Activated T-cell treated with anti-CD3 and anti-CD28 coated beads for 24 hours (primary cell): ENCODE measurements around the gene HSP90AA1.
A peak's percentile ranks its signal among the peaks of the same experiment; 100 is the strongest.
"Not testable (repeated sequence)": the region's sequence is repeated elsewhere in the genome, so short reads cannot be mapped to it uniquely, and the experiment has no call there.

Experiments
- DNase-seq: peaks from one replicate; pipeline ENCODE4 v3.0.0-alpha.2; 2020; ENCODE audit warnings: low read depth

Gene HSP90AA1

DNA sequence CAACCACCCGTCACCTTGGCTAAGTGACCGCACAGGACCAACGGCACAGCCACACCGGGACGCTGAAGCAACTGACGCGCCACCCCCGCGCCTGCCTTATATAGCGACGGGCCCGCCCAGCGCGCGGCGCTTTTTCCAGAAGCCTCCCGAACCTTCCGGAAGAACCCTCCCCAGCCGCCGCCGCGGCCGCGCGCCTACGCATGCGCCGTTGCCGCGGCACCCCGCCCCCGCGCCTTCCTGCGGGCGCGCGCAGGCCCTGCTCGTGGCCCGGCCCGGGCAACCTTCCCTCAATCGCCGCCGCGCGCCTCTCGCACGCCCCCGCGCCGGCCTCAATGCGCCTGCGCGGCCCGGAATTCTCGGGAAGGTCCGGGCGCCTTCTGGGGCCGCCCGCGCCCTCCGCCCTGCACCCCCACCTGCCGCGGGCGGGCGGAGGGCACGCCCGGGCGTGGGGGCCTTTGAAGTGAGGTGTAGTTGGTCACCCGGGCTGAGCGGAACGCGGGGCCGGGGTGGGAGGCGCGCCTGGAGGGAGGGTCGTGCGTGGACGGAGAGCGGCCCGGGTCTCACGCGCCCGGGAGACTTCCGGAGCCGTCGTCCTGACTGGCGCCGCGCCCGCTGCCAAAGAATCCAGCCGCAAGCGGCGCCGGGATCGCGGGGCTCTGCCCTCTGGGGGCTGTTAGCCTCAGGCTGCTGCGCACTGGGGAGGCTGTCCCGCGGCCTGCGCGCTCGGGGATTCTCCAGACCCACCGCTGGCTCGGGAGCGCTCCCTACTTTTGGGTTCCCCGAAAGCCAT, at the start of gene HSP90AA1:
Gene HSP90AA1, minus strand, starts transcription at position 73 of the 790 bp plus-strand sequence. CDS start 666 bp downstream, outside the sequence.
- peak; percentile 95 for DNase-seq

DNA sequence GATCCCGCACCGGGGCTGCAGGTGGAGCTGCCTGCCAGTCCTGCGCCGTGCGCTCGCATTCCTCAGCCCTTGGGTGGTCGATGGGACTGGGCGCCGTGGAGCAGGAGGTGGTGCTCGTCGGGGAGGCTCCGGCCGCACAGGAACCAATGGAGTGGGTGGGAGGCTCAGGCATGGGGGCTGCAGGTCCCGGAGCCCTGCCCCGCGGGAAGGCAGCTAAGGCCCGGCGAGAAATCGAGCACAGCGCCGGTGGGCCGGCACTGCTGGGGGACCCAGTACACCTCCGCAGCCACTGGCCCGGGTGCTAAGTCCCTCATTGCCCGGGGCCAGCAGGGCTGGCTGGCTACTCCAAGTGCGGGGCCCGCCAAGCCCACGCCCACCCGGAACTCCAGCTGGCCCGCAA, 48.6 kb upstream of the HSP90AA1 start:
- DNase-seq = not testable (repeated sequence)

DNA sequence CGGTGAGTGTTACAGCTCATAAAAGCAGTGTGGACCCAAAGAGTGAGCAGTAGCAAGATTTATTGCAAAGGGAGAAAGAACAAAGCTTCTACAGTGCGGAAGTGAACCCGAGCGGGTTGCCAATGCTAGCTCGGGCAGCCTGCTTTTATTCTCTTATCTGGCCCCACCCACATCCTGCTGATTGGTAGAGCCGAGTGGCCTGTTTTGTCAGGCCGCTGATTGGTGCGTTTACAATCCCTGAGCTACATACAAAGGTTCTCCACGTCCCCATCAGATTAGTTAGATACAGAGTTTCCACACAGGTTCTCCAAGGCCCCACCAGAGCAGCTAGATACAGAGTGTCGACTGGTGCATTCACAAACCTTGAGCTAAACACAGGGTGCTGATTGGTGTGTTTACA, 47.9 kb upstream of the HSP90AA1 start:
- DNase-seq = not testable (repeated sequence)

DNA sequence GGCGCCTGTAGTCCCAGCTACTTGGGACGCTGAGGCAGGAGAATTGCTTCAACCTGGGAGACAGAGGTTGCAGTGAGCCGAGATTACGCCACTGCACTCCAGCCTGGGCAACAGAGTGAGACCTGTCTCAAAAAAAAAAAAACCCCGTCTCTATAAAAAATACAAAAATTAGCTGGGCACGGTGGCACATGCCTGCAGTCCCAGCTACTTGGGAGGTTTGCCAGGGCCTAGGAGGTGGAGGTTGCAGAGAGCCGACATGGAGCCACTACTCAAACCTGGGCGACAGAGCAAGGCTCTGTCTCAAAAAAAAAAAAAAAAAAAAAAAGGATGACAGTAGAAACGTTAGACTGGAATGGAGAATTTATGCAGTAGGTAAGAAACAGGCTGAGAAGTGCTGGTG, 47.2 kb upstream of the HSP90AA1 start:
- not testable (repeated sequence) for DNase-seq

DNA sequence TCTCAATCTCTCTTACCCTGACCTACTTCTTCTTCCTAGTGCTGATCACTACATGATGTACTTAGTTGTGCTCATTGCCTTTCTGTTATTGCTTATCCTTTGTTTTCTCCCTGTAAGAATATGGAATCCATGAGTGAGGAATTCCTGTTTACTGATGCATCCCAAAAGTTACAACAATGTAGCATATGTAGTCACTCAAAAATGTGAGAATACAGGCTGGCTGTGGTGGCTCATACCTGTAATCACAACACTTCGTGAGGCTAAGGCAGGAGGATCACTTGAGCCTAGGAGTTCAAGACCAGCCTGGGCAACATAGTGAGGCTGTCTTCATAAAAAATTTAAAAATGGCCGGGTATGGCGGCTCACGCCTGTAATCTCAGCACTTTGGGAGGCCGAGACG, 44.9 kb upstream of the HSP90AA1 start:
- no peak for DNase-seq

DNA sequence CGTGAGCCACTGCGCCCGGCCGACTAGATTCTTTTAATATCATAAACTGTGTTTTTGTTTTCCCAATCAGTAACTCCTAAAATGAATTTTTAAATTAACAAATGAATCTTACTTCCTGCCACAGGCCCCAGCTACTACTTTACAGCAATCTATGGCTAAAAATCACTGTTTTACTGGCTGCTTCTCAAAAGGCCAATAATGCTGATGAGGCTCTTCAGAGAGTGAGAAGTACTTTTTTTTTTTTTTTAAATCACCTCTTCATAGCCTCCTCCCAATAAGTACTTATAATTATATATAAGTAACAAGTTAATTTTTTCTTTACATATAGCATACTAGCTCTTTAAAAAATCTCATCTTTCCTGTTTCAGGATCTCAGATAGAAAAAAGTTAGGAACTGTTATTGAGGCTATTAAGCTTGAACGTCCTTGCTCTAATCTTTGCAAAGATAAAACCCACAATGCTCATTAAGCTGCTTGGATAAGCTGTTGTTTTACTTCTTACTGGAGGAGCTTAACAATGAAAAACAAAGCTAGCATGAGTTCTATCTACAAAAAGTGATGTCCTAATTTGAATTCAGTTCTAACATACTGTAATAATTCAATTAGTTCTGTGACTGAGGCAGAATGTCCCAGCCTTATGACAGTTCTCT, 40.1 kb upstream of the HSP90AA1 start:
- DNase-seq = no peak

DNA sequence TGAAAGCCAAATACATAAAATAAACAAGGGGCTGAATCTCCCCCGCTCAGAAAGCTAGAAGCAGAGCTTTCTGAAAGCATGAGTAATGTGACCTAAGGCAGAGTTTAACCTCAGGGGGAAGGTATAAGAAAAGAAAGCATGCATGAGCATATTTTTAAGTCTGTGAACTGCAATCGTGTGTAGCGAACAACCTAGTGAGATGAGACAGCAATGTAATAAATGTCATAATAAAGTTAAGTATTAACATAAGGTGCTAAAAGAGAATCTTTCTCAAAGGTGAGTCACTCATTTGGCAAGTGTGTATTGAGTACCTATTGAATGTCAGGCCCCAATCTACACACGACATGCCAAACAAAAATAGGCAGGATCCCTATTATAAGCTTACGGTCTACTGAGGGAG, 38.7 kb upstream of the HSP90AA1 start:
- DNase-seq = no peak

DNA sequence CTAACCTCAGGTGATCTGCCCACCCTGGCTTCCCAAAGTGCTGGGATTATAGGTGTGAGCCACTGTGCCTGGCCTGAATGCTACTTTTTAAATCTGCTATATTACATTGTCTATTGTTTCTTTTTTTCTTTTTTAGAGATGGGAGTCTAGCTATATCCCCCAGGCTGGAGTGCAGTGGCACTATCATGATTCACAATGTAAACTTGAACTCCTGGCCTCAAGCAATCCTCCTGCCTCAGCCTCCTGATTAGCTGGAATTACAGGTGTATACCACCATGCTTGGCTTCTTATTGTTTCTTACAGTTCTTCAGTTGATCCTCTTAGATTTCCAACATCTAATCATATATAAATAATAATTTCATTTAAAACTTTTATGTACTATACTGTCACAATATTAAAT, 37.6 kb upstream of the HSP90AA1 start:
- no peak for DNase-seq

DNA sequence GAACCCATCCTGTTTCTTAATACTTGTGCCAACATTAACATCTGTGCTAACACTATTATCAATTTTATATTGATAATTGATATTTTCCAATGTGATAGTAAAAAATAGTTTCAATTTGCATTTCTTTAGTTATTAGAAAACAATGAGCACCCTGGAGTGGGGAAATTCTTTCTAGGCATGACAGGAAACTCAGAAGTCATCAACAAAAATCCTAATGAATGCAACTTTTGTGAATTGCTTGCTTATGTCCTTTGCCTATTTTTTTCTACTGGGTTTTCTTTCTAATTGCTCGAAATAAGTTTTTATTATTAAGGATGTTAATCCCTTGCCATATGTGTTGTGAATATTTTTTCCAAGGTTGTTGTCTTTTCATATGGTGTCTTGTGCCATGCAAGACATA, 34.7 kb upstream of the HSP90AA1 start:
- DNase-seq = no peak

DNA sequence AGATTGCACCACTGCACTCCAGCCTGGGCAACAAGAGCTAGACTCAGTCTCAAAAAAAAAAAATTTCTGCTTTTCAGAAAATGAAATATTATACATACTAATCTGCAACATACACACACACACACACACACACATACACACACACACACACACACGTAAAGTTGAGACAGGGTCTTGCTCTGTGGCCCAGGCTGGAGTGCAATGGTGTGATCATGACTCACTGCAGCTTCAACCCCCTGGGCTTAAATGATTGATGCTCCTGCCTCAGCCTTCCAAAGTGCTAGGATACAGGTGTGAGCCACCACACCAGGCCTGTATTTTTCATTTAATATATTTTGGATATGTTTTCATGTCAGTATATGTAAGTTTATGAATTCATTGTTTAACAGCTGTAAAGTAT, 34.0 kb upstream of the HSP90AA1 start:
- DNase-seq = no peak

DNA sequence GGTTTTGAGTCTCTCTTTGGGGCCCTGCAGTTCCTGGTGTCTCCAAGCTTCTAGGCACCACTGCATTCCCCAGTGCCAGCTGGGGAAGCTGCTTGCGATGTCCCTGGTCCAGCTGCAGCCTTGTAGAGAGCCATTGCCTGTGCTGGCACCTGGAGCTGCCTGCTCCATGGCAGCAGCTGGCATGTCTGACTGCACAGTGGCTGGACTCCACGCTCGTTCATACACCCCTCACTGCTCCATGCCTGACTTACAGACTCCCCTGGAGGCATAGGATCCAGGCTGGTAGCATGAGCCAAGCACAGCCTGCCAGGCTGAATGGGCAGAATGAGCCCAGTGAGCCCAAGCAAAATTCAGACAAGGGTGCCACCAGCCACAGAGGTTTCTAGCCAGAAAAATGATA, 31.0 kb upstream of the HSP90AA1 start:
- no peak for DNase-seq

DNA sequence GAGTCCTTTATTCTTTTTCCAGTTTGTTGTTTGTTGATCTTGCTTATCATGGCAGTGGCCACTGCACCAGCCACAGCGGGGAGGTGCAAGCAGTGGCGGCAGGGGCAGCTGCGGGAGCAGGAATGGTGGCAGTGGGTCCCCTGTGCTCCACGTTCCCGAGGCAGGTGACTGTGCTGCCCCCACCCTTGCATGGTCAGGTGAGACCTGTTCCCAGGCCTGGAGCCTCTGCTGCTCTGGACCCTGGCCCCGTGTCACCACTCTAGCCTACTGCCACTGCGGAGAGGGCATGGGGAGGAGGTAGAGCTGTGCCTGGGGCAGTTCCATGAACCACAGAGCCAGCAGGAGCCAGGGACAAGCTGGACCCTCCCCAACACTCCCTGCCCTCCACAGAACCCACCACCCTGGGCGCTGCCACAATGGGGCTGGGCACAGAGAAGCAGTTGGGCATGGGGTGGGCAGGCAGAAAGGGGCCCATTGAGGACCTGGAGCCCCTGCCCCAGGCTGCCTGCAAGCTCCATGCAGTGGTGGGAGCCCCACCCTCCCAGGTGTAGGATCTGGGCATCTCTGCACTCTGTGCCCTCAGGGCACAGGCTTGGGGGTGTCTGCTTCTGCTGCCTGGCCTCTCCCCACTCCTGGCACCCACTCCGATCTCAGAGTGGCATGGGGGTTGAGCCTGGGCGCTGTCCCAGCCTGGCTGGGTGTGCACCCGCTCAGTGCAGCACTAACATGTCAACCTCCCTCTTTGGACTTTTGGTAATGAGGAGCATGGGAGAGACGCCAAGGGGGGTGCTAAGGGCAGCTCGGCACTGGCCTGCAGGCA, 29.7 kb upstream of the HSP90AA1 start:
- DNase-seq = no peak

DNA sequence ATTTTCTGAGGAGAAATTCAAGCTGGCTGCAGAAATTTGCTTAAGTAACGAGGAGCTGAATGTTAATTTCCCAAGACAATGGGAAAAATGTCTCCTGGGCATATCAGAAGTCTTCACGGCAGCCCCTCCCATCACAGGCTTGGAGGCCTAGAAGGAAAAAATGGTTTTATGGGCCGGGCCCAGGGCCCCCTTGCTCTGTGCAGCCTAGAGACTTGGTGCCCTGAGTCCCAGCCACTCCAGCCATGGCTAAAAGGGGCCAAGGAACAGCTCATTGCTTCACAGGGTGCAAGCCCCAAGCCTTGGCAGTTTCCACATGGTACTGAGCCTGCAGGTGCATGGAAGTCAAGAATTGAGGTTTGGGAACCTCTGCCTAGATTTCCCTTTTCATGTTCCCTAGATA, 24.3 kb upstream of the HSP90AA1 start:
- no peak for DNase-seq

DNA sequence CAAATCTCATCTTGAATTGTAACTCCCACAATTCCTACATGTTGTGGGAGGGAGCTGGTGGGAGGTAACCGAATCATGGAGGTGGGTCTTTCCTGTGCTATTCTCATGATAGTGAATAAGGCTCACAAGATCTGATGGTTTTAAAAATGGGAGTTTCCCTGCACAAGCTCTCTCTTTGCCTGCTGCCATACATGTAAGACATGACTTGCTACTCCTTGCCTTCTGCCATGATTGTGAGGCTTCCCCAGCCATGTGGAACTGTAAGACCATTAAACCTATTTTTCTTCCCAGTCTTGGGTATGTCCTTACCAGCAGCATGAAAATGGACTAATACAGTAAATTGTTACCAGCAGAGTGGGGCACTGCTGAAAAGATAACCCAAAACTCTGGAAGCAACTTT, 22.5 kb upstream of the HSP90AA1 start:
- not testable (repeated sequence) for DNase-seq

DNA sequence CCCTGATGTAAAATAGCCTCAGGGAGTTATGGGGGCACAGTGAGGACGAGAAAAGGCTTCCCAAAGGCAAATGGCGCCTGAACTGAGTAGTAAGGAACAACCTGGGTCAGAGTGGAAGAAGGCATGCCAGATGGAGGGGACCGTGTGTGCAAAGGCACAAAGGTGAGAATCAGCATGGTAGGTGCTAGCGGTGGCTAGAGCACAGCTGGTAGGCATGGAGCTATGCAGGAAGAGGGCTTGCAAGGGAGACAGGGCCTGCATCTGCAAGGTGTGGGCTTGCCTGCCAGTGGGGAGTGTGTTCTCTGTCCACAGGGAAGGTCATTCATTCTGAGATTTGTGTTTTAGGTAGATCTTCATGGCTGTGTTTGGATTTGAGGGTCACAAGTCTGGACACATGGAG, 18.5 kb upstream of the HSP90AA1 start:
- DNase-seq = no peak

DNA sequence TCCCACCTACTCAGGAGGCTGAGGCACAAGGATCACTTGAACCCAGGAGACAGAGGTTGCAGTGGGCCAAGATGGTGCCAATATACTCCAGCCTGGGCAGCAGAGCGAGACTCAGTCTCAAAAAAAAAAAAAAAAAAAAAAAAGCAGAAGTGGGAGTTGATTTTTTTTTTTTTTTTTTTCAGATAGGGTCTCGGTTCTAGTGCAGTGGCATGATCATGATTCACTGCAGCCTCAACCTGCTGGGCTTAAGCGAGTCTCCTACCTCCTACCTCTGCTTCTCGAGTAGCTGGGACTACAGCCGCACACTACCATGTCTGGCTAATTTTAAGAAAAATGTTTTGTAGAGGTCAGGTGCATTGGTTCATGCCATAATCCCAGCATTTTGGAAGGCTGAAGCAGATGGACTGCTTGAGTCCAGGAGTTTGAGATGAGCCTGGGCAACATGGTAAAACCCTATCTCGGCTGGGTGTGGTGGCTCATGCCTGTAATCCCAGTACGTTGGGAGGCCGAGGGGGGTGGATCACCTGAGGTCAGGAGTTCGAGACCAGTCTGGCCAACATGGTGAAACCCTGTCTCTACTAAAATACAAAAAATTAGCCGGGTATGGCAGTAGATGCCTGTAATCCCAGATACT, 16.3 kb upstream of the HSP90AA1 start:
- DNase-seq = no peak

DNA sequence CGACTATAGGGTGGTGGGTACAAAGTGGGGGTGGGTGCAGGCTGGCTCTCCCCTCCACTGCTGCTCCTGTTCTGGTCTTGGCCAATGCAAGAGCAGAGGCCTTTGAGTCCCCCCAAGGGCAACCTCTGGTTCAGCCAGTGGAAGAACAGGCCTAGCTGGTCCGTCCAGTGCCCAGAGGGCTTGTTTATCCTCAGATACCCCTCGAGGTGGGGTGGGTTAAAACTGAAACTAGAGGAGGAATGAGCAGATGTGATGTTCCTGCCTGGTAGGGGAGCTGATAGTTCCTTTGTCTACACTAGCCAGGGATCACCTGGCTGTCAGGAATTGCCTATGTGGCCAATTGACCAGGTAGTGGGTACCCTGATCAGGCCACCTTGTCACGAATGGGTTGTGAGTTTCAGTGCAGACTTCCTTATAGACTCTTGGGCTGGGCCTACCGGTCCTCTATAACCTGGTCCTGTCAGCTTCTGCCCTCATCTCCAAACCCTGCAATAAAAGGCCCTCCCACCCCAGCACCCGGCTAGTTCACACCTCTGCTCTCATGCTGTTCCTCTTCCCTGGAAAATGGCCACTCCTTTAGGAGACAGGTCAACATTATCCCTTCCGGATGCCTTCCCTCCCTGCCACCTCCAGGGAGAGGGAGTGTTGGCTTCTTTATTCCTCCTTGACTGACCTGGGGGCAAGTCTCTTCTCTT, 10.7 kb upstream of the HSP90AA1 start:
- DNase-seq = no peak

DNA sequence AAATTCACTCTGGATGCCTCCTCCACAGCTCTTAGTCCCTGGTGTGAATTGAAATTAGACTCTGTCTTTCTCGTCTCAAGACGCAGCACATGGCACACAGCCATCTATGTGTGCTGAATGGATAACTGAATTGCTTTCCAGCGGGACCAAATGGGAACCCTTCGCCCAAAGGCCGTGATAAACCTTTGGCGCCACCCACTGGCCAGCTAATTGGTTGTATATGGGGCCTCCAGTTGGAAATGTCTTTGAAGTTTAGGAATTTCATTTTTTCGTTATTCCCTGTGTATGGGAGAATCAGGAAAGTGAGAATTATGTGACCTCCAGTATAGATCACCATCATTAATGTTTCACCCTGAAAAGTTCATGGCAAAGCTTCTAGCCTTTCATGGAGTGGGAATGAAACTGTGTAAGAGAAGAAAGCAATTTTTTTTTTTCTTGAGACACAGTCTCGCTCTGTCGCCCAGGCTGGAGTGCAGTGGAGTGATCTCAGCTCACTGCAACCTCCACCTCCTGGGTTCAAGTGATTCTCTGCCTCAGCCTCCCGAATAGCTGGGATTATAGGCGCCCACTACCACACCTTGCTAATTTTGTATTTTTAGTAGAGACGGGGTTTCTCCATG, 9.8 kb upstream of the HSP90AA1 start:
- DNase-seq = peak; percentile 45

DNA sequence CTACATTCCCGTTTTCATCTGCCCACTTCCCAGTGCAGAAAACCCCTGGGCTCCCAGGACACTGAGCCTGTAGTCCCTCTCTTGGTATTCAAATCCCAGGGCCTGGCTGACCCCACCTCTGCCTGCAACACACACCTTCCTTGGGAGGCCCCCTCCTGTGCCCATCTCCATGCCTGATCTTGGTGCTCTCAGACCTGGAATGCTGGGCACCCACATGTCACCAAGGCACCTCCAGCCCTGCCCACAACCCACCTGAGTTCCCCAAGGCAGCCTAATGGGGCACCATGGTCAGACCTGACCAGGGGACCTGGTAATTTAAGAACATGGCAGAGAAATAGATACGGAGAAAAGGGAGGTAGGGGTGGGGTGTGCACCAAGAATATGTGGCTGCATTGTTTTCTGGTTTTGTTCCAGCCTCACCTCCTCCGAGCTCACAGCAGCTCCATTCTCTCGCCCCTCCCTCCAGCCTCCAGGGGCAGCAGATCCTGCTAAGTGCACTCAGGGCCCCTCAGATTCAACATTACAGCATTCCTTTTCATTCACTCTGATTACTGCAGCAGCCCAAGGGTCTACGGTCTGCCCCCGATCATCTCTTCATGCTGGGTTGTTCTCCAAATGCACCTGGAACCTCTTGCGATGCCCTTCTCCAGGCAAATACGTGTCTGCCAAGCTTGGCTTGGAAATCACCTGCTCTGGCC, 9.2 kb upstream of the HSP90AA1 start:
- no peak for DNase-seq

DNA sequence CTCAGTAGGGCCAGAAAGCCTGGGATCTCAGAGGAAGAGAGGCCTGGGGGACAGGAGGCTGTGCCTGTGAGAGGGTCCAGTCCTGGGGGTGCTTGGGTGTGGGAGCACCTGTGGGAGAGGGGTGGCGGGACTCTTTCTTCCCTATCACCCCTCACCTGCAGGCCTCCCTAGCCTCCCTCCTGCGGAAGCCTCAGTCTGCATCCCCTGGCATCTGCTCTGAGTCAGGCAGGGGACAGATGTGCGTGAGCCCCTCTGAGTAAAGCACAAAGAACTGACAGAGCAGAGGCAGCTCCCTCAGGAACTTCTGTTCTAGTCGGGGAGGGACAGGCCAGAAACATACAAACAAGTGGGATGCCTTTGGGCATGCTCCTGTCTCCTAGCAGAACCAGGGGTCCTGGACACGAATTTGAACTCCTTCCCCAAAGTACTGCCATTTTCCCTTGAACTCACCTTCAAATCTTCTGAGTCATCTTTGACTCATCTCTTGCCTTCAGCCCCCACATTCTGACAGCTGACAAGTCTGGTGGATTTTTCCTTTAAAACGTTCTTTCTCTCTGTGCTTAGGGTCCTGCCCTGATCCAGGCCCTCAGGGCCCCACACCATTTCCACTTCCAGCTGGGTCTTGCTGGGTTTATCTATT, 8.5 kb upstream of the HSP90AA1 start:
- DNase-seq = no peak
